Heart left ventricle (tissue), 13 donors: ENCODE data around the gene COL1A2.

ENCODE experiments used
- POLR2A ChIP-seq, 2 donors: fragments of 450-650 bp; IDR thresholded peaks; one replicate each; pipeline ENCODE4 v1.6.1; 2017; ENCODE audit warnings: antibody characterized with exemption in 2 of 2, mild to moderate bottlenecking in 2 of 2, moderate library complexity in 2 of 2
- TF ChIP-seq, protein P1 (sequence below), 12 donors: fragments of 200-600 bp; sonication (generic) in 4 of 12; IDR thresholded peaks; one replicate each; pipeline versions ENCODE4 v1.5.0 to v1.8.0; 2018 to 2022; ENCODE audit warnings: antibody characterized with exemption in 12 of 12, mild to moderate bottlenecking in 5 of 12
- donor health status: ischemic (EF 13 %, LVEDD 7.1; RV severe dilation, severe dysfunction).
- donor health status: DM: no; HTN: yes; CAD: no.
- donor health status: DM: no; HTN: no; CAD: no.
- donor health status: ischemic (EF 25% LVEDD 6.9; RV normal size, moderate dysfunction).
- donor health status: ischemic (EF 25% LVEDD 5.7; RV mildly dilated, moderate dysfunction).
- donor health status: ischemic (EF 35%, LVEDD 5.7; RV mildly dilated, moderate dysfunction).
- donor health status: nonischemic (EF 11% LVEDD 7.7; RV severe dilation, severe dysfunction).
- donor health status: DM: yes; HTN: yes; CAD: no.
- donor health status: PGD.
- donor health status: ischemic (EF 29% LVEDD 5.4; RV normal size, mild dysfunction).
- donor health status: nonischemic (EF 23%, LVEDD 6.1; RV moderate dilation, normal function).

DNA sequence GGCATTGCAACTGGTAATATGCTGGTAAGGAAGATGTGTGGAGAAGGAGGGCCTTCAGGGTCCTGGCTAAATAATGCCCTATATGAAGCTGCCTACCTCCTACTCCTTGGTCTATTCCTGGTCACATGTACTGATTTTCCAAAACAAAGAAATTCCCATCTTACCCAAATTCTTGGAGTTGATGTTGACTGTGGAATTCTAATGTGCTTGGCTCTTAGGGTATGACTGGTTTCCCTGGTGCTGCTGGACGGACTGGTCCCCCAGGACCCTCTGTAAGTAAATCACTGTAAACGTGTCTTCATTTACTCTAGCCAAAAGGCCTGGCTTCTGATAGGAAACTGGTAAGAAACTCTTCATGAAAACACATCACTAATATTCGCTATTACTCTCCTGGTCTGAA is 27.0 kb downstream of the COL1A2 start:
- TF ChIP-seq, protein P1, sequence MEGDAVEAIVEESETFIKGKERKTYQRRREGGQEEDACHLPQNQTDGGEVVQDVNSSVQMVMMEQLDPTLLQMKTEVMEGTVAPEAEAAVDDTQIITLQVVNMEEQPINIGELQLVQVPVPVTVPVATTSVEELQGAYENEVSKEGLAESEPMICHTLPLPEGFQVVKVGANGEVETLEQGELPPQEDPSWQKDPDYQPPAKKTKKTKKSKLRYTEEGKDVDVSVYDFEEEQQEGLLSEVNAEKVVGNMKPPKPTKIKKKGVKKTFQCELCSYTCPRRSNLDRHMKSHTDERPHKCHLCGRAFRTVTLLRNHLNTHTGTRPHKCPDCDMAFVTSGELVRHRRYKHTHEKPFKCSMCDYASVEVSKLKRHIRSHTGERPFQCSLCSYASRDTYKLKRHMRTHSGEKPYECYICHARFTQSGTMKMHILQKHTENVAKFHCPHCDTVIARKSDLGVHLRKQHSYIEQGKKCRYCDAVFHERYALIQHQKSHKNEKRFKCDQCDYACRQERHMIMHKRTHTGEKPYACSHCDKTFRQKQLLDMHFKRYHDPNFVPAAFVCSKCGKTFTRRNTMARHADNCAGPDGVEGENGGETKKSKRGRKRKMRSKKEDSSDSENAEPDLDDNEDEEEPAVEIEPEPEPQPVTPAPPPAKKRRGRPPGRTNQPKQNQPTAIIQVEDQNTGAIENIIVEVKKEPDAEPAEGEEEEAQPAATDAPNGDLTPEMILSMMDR (IDR thresholded peaks at IDR 0.05): no peak
- TF ChIP-seq POLR2A (IDR thresholded peaks at IDR 0.05): no peak
